ENCODE results near the gene LRP11.

DNA sequence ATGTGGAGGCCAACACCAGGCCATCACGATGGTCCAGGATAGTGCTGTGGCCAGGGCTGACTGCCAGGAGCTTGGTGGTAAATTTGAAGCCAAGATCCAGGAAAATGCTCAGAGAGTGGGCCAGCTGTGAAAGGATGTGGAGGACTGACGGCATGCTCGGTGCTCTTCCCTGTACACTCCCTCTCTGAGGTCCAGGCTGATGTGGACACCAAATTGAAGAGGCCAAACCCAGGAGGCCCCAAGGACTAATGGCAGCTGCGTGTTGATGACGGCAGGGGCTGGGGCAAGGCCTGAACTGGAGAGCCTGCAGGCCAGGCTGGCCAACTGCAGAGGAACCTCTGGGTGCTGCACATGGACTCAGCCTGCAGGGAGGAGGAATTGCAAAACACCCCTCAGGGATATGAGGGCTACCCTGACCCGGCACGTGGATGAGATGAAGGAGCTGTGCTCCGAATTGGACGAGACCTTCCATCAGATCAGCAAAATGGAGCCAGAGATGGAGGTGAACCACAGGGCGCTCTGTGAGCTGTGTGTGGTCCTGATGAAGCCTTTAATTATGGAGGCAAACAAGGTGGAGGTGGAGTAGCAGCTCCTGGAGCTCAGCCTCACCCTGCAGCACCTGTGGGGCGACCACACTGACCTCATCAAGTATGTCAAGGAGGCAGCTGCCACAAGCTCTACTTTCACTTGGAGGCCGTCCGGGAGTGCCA lies 40.7 kb upstream of the LRP11 start:
- TF ChIP-seq EZH2phosphoT487 (IDR thresholded peaks at IDR 0.05; ENCODE audit: low read depth, severe bottlenecking, unreplicated experiment) (no peak), EZH2 (IDR thresholded peaks at IDR 0.05; ENCODE audit: borderline replicate concordance) (no peak)
- TF ChIP-seq, protein P1, sequence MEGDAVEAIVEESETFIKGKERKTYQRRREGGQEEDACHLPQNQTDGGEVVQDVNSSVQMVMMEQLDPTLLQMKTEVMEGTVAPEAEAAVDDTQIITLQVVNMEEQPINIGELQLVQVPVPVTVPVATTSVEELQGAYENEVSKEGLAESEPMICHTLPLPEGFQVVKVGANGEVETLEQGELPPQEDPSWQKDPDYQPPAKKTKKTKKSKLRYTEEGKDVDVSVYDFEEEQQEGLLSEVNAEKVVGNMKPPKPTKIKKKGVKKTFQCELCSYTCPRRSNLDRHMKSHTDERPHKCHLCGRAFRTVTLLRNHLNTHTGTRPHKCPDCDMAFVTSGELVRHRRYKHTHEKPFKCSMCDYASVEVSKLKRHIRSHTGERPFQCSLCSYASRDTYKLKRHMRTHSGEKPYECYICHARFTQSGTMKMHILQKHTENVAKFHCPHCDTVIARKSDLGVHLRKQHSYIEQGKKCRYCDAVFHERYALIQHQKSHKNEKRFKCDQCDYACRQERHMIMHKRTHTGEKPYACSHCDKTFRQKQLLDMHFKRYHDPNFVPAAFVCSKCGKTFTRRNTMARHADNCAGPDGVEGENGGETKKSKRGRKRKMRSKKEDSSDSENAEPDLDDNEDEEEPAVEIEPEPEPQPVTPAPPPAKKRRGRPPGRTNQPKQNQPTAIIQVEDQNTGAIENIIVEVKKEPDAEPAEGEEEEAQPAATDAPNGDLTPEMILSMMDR (IDR thresholded peaks at IDR 0.05; ENCODE audit: poor library complexity), result no peak

All from hepatocyte (in vitro differentiated cells).